Measurements from ENCODE around the gene RBM33.
A peak's percentile ranks its signal among the peaks of the same experiment; 100 is the strongest.

The RBM33 gene

DNA sequence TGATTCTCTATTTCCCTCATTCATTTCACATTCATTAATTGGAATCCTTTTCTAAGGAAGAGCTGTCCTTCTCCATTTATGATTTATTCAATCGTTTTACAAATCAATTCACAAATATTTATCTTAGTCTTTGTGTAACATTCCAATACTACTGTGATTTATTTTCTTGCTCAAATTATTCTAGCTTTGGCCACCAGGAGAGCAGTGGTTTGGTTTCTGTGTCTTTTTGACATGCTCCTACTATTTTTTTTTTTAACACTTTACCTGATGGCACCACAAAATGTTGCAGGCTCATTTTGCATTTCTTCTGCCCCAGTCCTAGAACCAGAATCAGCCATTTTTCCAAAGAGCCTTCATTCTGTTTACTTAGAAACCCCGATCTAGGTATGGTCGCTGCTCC is 13.3 kb upstream of the RBM33 start:
- DNase-seq, result no peak

DNA sequence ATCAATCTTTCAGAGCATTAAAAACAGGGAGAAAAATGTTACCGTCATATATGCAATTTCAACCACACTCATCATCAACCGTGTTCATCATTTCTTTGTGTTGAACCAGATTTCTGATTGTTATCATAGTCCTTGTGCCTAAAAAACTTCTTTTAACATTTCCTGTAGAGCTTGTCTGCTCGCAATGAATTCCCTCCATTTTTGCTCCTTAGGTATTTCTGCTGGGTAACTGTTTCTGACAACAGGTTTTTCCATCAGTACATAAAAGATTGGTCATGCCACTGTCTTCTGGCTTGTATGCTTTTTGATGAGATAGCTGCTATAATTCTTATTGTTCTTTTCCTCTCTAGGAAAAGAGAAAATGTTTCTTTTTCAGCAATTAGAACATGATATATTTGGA is 8.6 kb upstream of the RBM33 start:
- DNase-seq, result no peak

DNA sequence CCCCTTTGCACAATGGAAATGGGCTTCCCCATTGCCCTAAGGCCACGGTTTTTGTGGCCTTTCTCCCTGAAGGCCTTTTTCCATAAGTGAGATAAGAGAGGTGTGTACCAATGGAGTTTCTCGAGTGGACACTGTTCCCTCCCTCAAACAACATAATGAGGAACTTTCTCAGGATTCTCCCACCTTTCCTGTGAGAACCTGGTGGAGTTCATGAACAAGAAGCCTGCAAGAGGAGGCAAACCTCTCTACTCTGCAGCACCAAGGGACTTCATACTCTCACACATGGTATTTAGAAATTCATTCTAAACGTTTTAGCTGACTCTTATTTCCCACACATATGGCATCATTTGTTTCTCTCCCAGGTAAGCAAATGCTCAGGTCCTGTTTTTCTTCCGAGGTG is 7.3 kb upstream of the RBM33 start:
- DNase-seq, result no peak

DNA sequence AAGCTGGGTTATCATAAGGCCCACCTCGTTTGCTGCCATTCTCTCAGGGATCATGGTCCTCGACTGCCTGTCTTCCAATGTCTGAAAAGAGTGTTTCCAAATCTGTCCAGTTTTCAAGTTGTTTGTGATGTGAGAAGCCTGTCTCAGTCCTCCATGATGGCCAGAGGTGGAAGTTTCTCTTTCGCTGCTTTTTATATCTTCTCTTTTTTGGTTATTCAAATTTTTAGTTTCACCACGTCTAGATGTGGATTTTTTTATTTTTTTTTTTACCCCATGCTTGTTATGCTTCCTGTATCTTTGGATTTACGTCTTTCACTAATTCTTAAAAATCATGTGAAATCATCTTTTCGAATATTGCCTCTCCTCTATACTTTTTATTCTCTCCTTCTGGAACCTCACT is 6.1 kb upstream of the RBM33 start:
- no peak for DNase-seq

DNA sequence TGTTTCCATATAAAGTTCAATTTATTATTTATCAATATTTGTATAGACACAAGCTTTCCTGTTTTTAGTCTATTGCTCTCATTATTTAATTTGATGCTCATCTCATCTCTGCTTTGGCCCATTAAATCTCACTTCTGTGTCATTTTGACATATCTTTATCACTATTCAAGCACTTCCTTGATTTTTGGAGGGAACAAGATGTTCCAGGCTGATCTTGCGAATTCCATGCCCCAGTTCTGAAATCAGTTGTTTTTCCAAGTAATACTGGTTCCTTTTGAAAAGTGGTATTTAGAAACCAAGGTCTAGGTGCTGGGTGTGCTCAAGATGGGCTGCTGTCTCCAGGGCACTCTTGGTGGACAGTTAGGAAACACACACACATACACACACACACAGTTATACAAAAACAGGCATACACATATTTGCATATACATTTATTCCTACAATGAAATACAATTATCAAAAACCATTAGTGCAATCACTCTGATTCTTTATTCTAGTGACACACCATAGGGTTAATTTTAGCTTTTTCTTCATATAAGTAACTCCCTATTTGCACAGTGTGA is 4.4 kb upstream of the RBM33 start:
- no peak for DNase-seq

DNA sequence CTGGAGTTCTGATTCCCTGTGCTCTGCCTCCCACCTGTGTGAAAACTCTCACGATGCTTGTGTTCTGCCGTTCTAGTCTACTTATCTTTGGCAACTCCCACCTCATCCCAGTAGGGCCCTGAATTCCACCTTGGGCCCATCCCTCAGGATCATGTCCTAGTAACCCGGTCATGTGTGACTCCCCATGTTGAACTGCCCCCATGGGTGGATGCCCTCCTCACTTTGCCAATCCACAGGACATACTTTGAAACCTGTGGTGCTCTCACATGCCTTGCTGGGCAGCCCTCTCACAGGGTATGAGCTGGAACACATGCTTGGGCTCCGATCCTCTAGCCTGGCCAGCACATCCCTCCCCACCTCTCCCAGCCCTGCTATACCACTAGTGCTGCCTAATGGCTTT is 3.8 kb upstream of the RBM33 start:
- no peak for DNase-seq

DNA sequence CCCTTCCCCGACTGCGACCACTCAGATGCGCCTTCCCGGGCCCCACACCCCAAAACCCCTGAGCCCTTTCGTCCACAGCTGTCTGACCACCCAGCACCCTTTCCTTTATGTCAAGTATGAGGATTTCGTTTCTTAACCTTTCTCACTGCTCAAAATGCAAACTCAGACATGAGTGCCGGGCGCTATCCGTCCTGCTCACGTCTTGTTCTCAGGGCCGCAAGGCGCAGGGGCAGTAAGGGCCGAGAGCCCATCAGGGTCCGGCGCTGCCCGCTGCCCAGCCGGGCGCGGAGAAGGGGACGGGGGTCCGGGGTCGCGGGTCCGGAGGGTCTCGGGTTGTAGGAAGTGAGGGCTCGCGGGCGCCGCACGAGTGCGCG is 670 bp upstream of the RBM33 start:
- DNase-seq, result no peak

DNA sequence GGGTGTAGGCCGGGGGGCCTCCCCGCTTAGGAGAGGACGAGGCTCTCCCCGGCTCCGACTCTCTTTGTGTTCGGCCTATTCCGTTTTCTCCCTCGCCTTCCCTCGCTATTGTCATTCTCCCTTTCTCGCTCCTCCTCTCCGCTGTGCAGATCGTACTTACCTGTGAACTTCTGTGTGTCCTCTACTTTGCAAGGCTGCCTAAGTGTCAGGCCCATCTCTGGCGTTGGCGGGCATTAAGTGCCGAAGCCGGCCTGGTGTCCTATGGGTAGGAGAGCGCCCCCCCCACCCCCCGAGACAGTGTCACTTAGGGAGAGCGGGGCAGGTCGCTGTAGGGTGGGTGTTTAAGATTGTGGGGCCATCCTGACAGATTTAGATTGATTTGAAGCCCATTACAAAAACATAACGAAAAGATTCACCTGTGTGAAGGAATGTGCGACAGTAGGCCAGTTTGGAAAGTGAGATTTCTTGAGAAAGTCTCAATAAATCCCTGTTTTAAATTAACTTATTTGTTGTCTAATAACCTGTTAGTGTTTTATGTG is 579 bp downstream of the RBM33 start:
- peak; percentile 65 for DNase-seq

DNA sequence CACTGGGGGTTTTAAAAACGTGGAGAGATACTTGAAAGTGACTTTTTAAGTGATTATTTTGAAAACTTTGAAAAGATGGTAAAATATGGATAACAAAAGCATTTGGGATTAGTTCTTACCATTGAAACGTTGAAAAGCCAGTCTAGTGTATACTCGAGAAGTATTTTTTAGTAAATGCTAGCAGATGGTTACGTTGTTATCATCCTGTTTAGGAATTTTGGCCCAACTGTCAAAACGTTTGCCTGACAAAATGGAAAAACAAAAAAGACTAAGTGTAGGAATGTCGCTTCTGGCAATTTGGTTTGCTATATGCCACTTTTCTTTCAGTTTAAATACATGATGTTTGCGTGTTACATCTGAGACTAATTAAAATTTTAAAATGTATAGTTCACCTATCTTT is 1.2 kb downstream of the RBM33 start:
- no peak for DNase-seq

DNA sequence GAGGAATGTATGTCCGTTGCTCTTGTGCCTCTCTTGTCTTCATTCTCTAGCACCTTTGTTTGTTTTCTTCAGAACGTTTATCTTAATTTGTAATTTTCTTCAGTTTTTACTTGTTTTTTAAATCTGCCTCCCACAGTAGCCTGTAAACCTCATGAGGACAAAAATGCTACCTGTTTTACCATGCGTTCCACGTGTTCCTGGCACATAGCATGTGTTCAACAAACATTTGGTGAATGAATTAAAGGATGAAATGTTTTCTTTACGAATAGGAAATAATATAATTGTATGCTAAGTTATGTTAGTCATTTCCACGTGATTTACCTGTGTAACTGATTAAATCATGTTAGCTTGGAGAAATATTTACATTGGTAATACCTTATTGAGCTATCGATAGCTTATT is 2.2 kb downstream of the RBM33 start:
- no peak for DNase-seq

DNA sequence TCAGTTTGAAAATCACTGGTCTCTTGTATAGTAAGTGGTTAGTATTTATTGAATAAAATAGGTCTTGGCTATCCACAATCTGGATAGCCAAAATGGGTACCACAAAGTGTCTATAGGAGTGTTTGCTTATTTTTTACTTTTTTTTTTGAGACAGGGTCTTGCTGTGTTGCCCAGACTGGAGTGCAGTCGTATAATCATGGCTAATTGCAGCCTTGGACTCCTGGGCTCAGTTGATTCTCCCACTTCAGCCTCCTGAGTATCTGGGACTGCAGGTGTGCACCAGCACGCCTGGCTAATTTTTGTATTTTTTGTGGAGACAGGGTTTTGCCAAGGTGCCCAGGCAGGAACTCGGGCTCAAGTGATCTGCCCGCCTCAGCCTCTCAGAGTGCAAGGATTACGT is 2.8 kb downstream of the RBM33 start:
- no peak for DNase-seq

DNA sequence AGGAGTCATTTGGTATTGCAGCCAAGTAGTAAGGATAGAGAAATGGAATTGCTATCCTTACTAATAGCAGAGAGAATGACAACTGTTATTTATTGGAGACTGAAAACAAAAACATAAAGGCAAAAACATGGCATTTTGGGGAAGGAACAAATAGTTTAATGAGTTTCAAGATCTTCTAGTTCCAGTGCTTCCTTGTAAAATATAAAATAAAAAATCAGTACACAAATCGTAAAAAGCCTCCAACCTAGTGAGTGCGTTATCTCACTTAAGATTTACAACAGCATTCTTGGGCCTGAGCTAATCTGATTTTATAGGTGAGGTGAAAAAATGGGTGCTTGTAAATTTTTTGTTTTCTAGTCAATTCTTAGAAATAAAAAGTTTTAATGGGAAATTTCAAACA is 3.3 kb downstream of the RBM33 start:
- no peak for DNase-seq

DNA sequence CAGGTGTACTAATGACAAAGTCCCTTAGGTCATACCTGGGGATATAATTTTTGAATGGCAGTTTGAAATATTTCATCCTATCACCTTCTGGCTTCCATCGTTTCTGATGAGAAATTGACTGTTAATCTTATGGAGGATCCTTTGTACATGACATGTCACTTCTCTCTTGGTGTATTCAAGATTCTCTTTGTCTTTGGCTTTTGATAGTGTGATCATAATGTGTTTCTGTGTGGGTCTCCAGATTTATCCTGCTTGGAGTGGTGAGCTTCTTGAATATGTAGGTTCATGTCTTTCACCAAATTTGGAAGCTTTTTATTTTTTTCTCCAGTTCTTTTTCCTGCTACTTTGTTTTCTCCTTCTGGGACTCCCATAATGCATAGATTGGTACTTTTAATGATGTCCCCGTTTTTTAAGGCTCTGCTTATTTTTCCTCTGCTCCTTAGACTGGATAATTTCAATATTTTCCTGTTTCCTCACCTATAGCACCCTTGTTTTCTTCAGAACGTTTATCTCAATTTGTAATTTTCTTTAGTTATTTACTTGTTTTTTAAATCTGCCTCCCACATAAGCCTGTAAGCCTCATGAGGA is 4.4 kb downstream of the RBM33 start:
- no peak for DNase-seq

DNA sequence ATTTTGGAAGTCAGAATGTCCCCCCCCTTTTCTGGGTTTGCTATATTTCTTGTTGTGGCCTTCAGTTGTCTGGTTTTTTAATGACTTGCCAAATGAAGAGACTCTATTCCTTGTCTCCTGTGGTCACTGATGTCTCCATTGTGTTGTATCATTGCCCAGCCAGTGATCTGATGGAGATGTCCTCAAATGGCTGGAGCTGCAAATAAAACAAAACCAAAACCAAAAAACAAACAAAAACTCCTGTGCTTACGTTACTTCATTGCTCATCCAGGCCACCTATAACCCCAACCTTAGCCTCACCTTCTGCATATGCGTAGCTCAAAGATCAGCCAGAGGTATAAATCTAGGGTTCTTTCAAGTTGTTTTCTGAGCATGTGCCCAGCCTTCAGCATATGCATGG is 5.1 kb downstream of the RBM33 start:
- no peak for DNase-seq

DNA sequence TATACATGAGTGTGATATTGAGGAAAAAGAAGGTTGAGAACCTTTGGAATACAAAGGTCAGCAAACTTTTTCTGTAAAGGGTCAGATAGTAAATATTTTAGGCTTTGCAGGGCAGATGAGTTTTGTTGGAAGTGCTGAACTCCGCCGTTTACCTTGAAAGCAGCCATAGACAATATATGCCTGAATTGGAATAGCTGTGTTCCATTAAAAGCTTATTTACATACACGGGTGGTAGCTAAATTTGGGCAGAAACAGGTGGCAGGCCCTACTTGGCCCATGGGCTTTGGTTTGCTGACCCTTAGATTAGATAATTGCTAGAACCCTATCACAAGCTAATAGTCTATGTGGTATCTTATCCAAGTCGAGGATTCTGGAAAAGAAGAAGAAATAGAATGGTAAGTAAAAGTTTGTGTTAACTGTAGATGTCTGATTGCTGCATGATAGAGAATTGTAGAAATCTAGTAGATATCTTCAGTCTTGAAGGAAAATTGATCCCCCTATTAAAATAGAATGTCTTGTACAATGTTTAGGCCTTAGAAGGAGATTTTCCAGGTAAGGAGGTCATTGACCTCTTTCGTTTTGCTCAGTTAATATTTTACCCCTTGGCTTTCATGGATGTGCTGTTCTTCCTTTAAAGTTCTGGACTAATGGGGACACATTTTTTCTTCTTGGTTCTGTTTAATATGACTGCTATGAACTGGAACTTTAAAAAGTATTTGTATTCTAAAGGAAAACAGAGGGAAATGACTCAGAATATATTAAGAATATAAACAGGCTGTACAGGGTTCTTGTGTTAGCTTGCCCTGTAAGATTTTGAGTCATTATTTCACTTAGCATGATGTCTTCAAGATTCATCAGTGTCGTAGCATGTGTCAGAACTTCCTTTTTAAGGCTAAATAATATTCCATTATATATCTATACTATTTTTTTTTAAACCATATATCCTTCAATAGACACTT is 8.0 kb downstream of the RBM33 start:
- DNase-seq, result no peak

DNA sequence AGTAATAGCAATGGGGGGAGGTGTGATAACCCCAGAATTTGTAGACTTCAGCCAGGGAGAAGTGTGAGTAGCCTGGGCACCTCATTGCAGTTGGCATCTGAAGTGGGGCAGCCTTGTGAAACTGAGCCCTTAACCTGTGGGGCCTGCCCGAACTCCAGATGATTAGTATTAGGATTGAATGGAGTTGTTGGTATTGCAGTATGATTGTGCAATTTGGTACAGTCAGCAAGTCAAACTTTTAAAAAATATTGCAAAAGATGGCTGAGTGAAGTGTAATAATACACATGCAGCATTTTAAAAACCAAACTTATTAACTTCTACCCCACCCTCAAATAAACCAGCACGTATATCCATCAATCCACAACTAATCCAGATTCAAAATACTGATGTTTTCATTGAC is 9.3 kb downstream of the RBM33 start:
- DNase-seq, result no peak

DNA sequence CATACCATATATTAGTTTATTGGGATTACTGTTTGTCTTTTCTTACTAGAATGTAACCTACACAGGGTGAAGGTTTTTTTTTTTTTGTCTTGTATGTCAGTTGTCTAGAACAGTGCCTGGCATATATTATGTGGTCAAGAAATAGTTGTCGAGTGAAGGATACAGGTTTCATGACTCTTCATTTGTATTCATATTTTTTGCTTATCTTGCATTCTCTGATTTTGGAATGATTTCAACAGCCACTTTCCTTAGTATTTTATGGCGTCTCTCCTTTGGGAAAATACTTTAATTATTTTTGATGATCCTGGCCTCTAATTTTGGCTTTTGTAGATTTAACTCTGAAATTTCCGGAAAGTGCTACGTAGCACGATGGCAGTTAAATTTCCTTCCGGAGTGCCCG is 12.4 kb downstream of the RBM33 start:
- no peak for DNase-seq

DNA sequence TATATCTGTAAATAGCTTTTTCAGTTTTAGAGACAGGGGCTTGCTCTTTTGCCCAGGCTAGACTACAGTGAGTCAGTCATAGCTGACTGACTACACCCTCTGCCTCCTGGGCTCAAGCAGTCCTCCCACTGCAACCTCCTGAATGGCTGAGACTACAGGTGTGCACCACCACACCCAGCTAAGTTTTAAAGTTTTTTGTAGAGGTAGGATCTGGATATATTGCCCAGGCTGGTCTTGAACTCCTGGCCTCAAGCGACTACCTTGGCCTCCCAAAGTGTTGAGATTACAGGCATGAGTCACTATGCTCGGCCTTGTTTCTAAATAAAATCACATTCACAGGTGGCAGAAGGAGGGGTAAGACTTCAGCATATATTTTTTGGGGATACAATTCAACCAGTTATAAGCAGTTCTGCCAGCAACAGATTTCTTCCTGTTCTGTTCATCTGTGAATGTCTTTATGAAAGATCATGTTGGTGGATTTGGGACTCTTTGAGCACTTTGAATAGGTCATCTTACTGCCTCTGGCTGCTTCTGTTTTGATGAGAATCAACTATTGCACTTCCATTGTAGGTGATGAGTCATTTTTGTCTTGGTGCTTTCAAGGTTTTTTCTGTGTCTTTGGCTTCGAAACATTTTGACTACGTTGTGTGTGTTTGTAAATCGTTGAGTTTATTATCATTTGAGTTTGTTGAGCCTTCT is 15.7 kb downstream of the RBM33 start:
- no peak for DNase-seq

DNA sequence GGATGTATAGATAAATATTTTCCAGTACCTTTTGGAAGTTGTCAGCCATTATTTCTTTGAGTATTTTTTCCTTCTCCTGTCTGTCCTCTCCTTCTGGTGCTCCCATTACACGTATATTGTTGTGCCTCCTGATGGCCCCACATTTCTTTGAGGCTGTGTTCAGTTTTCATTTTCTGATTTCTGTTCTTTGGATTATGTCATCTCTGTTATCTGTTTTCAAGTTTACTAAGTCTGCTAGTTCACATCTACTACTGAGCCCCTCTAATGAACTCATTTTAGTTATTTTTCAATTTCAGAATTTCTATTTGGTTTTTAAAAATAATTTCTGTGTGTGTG is 16.3 kb downstream of the RBM33 start:
- no peak for DNase-seq

DNA sequence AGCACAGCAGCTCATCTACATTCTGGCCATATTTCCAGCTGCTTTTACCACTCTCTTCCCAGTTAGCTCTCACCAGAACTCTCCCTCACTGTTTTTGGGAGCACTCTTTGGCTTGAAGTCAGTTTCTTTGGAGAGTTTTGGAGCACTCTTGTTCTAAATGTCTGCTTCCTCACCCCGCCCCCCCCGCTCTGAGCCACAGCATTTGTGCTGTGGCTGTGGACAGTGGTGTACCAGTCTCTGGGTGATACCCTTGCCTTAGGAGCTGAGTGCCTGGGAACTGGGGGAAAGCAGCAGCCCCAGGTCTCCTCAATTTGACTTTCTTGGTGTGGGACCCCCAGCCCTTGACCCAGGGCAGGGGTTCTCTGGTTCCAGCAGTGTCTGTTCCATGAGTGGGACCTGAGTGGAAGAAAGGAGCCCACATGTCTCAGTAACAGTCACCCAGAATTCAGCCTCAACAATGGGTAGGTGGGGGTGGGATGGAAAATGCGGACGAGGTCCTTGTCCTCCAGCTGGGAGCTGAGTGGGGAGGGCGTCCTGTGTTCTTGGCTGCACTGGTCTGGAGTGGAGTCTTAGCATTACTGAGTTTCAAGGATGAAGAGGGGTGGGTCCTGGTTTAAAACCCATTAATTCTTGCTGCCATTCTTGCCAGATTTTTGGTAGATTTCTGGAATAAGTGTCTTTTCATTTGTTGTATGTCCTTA is 18.0 kb downstream of the RBM33 start:
- no peak for DNase-seq

DNA sequence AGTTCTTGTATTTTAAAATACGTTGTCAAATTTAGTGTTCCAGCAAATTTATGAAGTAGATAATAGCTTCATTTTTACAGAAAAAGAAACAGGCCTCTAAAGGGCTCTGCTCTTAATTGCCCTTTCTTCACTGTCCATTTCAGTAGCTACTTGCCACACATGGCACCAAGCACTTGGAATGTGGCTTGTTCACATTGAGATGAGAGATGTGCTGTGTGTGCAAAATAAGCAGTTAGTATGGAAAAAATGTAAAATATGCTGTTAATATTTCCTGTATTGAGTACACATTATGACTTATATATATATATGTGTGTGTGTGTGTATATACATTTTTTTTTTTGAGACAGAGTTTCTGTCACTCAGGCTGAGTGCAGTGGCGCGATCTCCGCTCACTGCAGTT is 19.5 kb downstream of the RBM33 start:
- DNase-seq, result no peak

DNA sequence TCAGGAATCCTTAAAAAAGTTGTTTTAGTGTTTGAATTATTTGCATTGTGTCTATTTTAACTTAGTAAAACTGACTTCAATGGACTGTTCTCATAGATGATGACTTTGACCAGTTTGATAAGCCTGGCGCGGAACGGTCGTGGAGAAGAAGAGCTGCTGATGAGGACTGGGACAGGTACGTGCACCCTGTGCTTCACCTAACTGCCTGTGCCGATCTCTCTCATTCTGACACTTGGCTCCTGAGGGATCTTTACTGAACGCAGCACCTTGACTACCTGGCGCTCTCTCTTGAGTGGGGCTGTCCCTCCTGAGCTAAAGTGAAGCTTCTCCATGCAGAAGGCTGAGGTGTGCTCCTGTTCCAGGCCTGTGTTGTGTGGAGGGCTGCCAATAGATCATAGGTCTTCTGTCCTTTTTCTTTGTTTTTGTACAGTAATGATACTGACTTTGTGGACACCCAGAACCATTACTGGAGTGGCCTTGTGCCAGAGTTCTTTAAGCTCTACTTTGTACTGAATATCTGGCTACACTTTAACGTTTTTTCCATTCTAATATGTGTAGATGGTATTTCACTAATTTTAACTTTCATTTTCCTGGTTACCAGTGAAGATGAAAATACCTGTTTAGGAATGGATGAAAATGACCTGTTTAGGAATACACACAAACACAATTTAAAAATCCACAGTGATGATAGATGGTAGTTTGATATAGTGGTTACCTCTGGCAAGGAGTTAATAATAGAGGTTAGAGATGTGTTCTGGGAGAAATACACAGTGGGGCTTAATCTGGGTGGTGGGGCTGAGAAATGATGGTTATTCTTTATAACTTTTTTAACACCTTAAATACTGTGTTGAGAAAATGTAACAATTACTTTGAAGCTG is 20.9 kb downstream of the RBM33 start:
- no peak for DNase-seq
